Kasumi-1 (cell line): ENCODE data around the gene CACNA2D4.

Source experiments
- DNase-seq, 2 experiments: peaks; one replicate each; lab custom pipeline; 2025; lab: John Stamatoyannopoulos, UW

The CACNA2D4 gene

GRCh38 chr12:1886396-1887008 is 31.9 kb downstream of the CACNA2D4 start:
- DNase-seq, result no peak

GRCh38 chr12:1885599-1886245 is 32.7 kb downstream of the CACNA2D4 start:
- no peak for DNase-seq

- no peak for DNase-seq
These were observed 33.3 kb downstream of the CACNA2D4 start for GRCh38 chr12:1885082-1885596.

- DNase-seq, result no peak
These were observed 33.8 kb downstream of the CACNA2D4 start for GRCh38 chr12:1884651-1885050.

- no peak for DNase-seq
These were observed 34.9 kb downstream of the CACNA2D4 start for GRCh38 chr12:1883513-1883912.

- DNase-seq, result no peak
These were observed 35.5 kb downstream of the CACNA2D4 start for GRCh38 chr12:1882850-1883470.

- DNase-seq, result no peak
These were observed 36.0 kb downstream of the CACNA2D4 start for GRCh38 chr12:1882405-1882804.

GRCh38 chr12:1881936-1882335 is 36.5 kb downstream of the CACNA2D4 start:
- no peak for DNase-seq

GRCh38 chr12:1881301-1881700 is 37.2 kb downstream of the CACNA2D4 start:
- DNase-seq, result no peak

- DNase-seq, result no peak
These were observed 37.6 kb downstream of the CACNA2D4 start for GRCh38 chr12:1880876-1881275.

GRCh38 chr12:1880153-1880845 is 38.2 kb downstream of the CACNA2D4 start:
- DNase-seq, result no peak

GRCh38 chr12:1879633-1880032 is 38.8 kb downstream of the CACNA2D4 start:
- DNase-seq, result no peak

- DNase-seq, result no peak
These were observed 39.8 kb downstream of the CACNA2D4 start for GRCh38 chr12:1878695-1879094.

GRCh38 chr12:1878214-1878613 is 40.2 kb downstream of the CACNA2D4 start:
- no peak for DNase-seq

GRCh38 chr12:1877169-1877878 is 41.1 kb downstream of the CACNA2D4 start:
- no peak for DNase-seq

- DNase-seq, result no peak
These were observed 42.4 kb downstream of the CACNA2D4 start for GRCh38 chr12:1876086-1876485.

- DNase-seq, result no peak
These were observed 42.8 kb downstream of the CACNA2D4 start for GRCh38 chr12:1875608-1876007.

- no peak for DNase-seq
These were observed 44.6 kb downstream of the CACNA2D4 start for GRCh38 chr12:1873531-1874510.

GRCh38 chr12:1872448-1872847 is 46.0 kb downstream of the CACNA2D4 start:
- DNase-seq, result no peak

- no peak for DNase-seq
These were observed 46.5 kb downstream of the CACNA2D4 start for GRCh38 chr12:1872001-1872400.
